GM23338 (cell line): ENCODE measurements around the gene EMILIN2. TPM values are rescaled to one million over a fixed set of nuclear protein-coding genes. Genes with fewer than 3 reads are reported as not detected.

Source experiments
- ATAC-seq: fragments of 200-7000 bp; cut with Tn5 transposase; 3 replicates; pipeline ENCODE4 v1.9.1; 2020
- DNase-seq: peaks from one replicate; pipeline ENCODE4 v3.0.0-alpha.2; 2015; ENCODE audit warnings: low spot score
- H2AFZ ChIP-seq: fragments of 200-600 bp; sonication (generic); 2 replicates; pipeline ENCODE4 v1.8.0; 2016; ENCODE audit warnings: antibody characterized with exemption, mild to moderate bottlenecking, moderate library complexity
- H3F3A ChIP-seq: fragments of 200-600 bp; sonication (generic); replicated peaks from 2 replicates; pipeline ENCODE4 v1.8.0; 2017; ENCODE audit warnings: antibody characterized with exemption, mixed run types, low read depth
- H3K27ac ChIP-seq: fragments of 200-600 bp; sonication (generic); 2 replicates; pipeline ENCODE4 v1.6.1; 2016; ENCODE audit warnings: low read depth
- H3K27me3 ChIP-seq: fragments of 200-600 bp; sonication (generic); 2 replicates; pipeline ENCODE4 v1.8.0; 2016; ENCODE audit warnings: mild to moderate bottlenecking, mixed run types, moderate library complexity; ENCODE audit not compliant: insufficient read depth
- H3K36me3 ChIP-seq: fragments of 200-600 bp; sonication (generic); 2 replicates; pipeline ENCODE4 v1.8.0; 2016; ENCODE audit warnings: mild to moderate bottlenecking; ENCODE audit not compliant: insufficient read depth
- H3K4me1 ChIP-seq: fragments of 200-600 bp; sonication (generic); 2 replicates; pipeline ENCODE4 v1.8.0; 2016; ENCODE audit warnings: mild to moderate bottlenecking, moderate library complexity; ENCODE audit not compliant: insufficient read depth
- H3K4me2 ChIP-seq: fragments of 200-600 bp; sonication (generic); 2 replicates; pipeline ENCODE4 v1.7.1; 2017; ENCODE audit warnings: mixed run types
- H3K4me3 ChIP-seq: fragments of 200-600 bp; sonication (generic); 2 replicates; pipeline ENCODE4 v1.6.1; 2016; ENCODE audit warnings: mixed run types
- H3K79me2 ChIP-seq: fragments of 200-600 bp; sonication (generic); replicated peaks from 2 replicates; pipeline ENCODE4 v1.8.0; 2017; ENCODE audit warnings: mild to moderate bottlenecking; ENCODE audit not compliant: insufficient read depth
- H3K9me2 ChIP-seq: fragments of 200-600 bp; sonication (generic); 2 replicates; pipeline ENCODE4 v1.8.0; 2017; ENCODE audit not compliant: insufficient read depth
- H4K20me1 ChIP-seq: fragments of 200-600 bp; sonication (generic); replicated peaks from 2 replicates; pipeline ENCODE4 v1.8.0; 2017; ENCODE audit warnings: mild to moderate bottlenecking; ENCODE audit not compliant: insufficient read depth
- H3K27ac Mint-ChIP-seq: 2 replicates; pipeline ENCODE4 v1.8.0; 2020; ENCODE audit warnings: inconsistent platforms, mild to moderate bottlenecking, moderate library complexity, mixed read lengths
- H3K27me3 Mint-ChIP-seq: 3 replicates; pipeline ENCODE4 v1.8.0; 2022; ENCODE audit warnings: low read depth, mild to moderate bottlenecking, moderate library complexity, mixed read lengths, inconsistent platforms; ENCODE audit not compliant: insufficient read depth, poor library complexity
- H3K36me3 Mint-ChIP-seq: 3 replicates; pipeline ENCODE4 v1.8.0; 2021; ENCODE audit warnings: low read depth, mild to moderate bottlenecking, inconsistent platforms, moderate library complexity, mixed read lengths
- H3K4me1 Mint-ChIP-seq: 3 replicates; pipeline ENCODE4 v1.8.0; 2020; ENCODE audit warnings: mild to moderate bottlenecking, inconsistent platforms, mixed read lengths
- H3K4me3 Mint-ChIP-seq: 3 replicates; pipeline ENCODE4 v1.8.0; 2021; ENCODE audit warnings: moderate library complexity, mild to moderate bottlenecking, inconsistent platforms, mixed read lengths
- H3K9me3 Mint-ChIP-seq: 3 replicates; pipeline ENCODE4 v1.8.0; 2020; ENCODE audit warnings: moderate library complexity, mild to moderate bottlenecking, inconsistent platforms, mixed read lengths
- JUNB ChIP-seq: IDR thresholded peaks from one replicate; pipeline ENCODE4 v1.6.1; 2016; ENCODE audit warnings: antibody characterized with exemption; ENCODE audit not compliant: unreplicated experiment
- NANOG ChIP-seq: IDR thresholded peaks from 2 replicates; pipeline ENCODE4 v1.6.1; 2016; ENCODE audit warnings: antibody characterized with exemption, borderline replicate concordance
- POLR2AphosphoS5 ChIP-seq: IDR thresholded peaks from 2 replicates; pipeline ENCODE4 v1.6.1; 2016; ENCODE audit warnings: antibody characterized with exemption, low read depth
- ZNF114 ChIP-seq: fragments of 250-450 bp; sonication (Bioruptor Pico); IDR thresholded peaks from 2 replicates; pipeline ENCODE4 v1.5.0; 2020; ENCODE audit warnings: mild to moderate bottlenecking, moderate library complexity
- ZNF462 ChIP-seq: fragments of 250-450 bp; sonication (Bioruptor Pico); IDR thresholded peaks from 2 replicates; pipeline ENCODE4 v1.5.0; 2020; ENCODE audit warnings: mild to moderate bottlenecking, moderate library complexity
- polyA plus RNA-seq: library from polyadenylated mRNA; unstranded; fragments of >200 nt; fragmentation: Nextera tagmentation; extraction: Ambion mirVana; gene quantifications from 2 replicates; pipeline ENCODE4 v1.2.1, GENCODE V29; 2016
- total RNA-seq: library from RNA; depleted of rRNA; stranded (reverse); fragments of >200 nt; shearing (Covaris generic); gene quantifications from 2 replicates; pipeline ENCODE4 v1.2.3, GENCODE V29; 2014

Gene EMILIN2
- total and polyA plus RNA-seq, 2 experiments from 2014 or later: 3.0 to 11.6 TPM

GRCh38 chr18:2901423-2901985 lies 54.7 kb downstream of the EMILIN2 start (continued):
- TF ChIP-seq ZNF462 (CRISPR knock-in tag): no peak

- H3K27me3 ChIP-seq: peaks cover 18% of the 10 kb centered on the region
- peaks cover 2% of the 10 kb centered on the region; the same call in 1 of the 3 replicates for H3K9me3 Mint-ChIP-seq
- peaks cover 18% of the 10 kb centered on the region for H3K4me1 ChIP-seq
- H4K20me1 ChIP-seq: no peaks in the 10 kb centered on the region
- no peak for ATAC-seq
- H3K4me3 Mint-ChIP-seq: no peak overlapping the region
- H3K36me3 ChIP-seq: no peaks in the 10 kb centered on the region
- no peaks in the 10 kb centered on the region for H3K79me2 ChIP-seq
- no peak overlapping the region for H3K27ac ChIP-seq
- H2AFZ ChIP-seq: no peak overlapping the region
- peaks cover 5% of the 10 kb centered on the region for H3K27me3 Mint-ChIP-seq
- H3K4me3 ChIP-seq: no peak overlapping the region
- H3K36me3 Mint-ChIP-seq: no peaks in the 10 kb centered on the region
- H3K27ac Mint-ChIP-seq: no peak overlapping the region
- H3K9me2 ChIP-seq: no peaks in the 10 kb centered on the region
- no peak for DNase-seq
- no peaks in the 10 kb centered on the region for H3F3A ChIP-seq
- peaks cover 18% of the 10 kb centered on the region for H3K4me1 Mint-ChIP-seq
- TF ChIP-seq POLR2AphosphoS5 (no peak), JUNB (no peak), ZNF462 (CRISPR knock-in tag) (no peak), NANOG (no peak), ZNF114 (CRISPR knock-in tag) (no peak)
- no peak overlapping the region for H3K4me2 ChIP-seq
Observed at GRCh38 chr18:2902327-2902726, 55.5 kb downstream of the EMILIN2 start.
